Measurements from ENCODE around the gene RBM15B. TPM values are rescaled to one million over a fixed set of nuclear protein-coding genes. Genes with fewer than 3 reads are reported as not detected.

RBM15B gene
- polyA plus RNA-seq, 1 donor, result 19.3 TPM

DNA sequence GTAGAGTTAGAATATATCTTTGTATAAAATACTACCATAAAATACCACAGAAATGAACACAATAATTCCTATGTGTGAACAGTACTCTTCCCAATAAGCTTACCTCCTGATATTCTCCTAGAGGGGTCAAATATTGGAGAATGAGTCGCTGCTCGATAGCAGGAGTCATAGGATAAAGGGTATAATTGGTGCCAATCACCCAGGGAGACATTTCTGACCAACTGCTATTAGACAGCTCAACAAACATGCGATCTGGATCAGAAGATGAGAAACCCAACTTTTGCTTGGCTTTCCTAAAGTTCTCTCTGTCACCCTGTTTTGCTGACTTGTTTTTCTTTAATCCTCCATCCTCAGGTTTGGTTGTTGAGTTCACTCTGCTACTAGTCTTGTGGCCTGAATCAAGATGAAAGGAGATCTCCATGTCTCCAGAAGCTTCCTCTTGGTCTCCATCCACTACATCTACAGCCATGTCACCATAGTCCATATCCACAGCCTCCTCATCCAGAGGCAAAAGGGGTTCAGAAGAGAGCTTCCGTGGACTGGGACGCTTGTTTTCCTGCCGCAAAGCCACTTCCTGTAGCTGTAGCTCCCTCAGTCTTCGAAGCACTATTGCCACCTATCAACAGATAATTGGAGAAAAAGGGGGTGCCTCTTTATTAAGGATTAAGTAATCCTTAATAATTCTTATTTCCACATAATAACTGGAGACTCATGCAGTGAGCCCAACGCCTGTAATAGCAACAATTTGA, 50.4 kb downstream of the RBM15B start:
- DNase-seq (ENCODE audit: low read depth), result no peak

DNA sequence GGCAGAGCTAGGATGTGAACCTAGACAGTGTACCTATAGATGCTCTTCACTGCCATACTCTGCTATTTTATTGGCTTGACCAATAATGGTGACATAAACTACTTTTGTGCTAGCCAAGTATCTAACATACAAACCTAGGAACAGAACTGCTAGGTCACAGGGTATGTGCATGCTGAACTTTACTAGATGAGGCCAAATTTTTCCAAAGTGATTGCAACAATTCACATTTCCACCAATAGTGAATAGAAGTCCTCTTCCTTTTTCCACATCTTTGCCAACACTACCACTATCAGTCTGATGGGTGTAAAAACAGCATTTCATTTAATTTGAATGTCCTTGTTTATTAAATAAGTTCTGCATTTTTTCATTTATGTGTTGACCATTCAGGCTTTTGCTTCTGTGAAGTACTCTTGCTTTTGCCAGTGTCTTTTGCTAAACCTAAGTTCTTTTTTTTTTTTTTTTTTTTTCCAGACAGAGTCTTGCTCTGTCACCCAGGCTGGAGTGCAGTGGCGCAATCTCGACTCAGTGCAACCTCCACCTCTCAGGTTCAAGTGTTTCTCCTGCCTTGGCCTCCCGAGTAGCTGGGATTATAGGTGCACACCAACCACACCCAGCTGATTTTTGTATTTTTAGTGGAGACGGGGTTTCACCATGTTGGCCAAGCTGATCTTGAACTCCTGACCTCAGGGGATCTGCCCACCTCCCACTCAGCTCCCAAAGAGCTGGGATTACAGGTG, 54.6 kb downstream of the RBM15B start:
- no peak for DNase-seq (ENCODE audit: low read depth)

Other genes with a start within 250 kb of the RBM15B start
- 54.3 TPM for gene MANF, start 6.0 kb upstream of the RBM15B start, polyA plus RNA-seq (ENCODE audit: insufficient read length)
- gene DCAF1, start 108.7 kb downstream of the RBM15B start, polyA plus RNA-seq (ENCODE audit: insufficient read length), result 16.9 TPM
- gene RAD54L2, start 147.4 kb downstream of the RBM15B start, polyA plus RNA-seq (ENCODE audit: insufficient read length), result 9.5 TPM